DND-41 (cell line): ENCODE results near the gene CLIC5.

ENCODE experiments used
- CTCF ChIP-seq: IDR thresholded peaks from 2 replicates; pipeline ENCODE4 v1.5.1; 2012; ENCODE audit warnings: borderline replicate concordance, low read length, moderate library complexity, mild to moderate bottlenecking; ENCODE audit not compliant: poor library complexity, severe bottlenecking; ENCODE audit errors: extremely low read depth
- EZH2 ChIP-seq: IDR thresholded peaks from 3 replicates; pipeline ENCODE4 v1.6.1; 2012; ENCODE audit warnings: borderline replicate concordance, low read depth, mild to moderate bottlenecking, moderate library complexity, low read length, inconsistent platforms; ENCODE audit not compliant: severe bottlenecking

GRCh38 chr6:46040288-46040687 is 24.6 kb upstream of the CLIC5 start:
- TF ChIP-seq CTCF = no peak
- TF ChIP-seq EZH2 = no peak
